GM18517 (cell line): ENCODE measurements around the gene F13B.
"Not testable (repeated sequence)": the region's sequence is repeated elsewhere in the genome, so short reads cannot be mapped to it uniquely, and the experiment has no call there.

Source experiments
- ATAC-seq: cut with Tn5 transposase; IDR thresholded peaks from one replicate; pipeline ENCODE4 v1.9.1; 2021; ENCODE audit warnings: mild to moderate bottlenecking, moderate library complexity; ENCODE audit not compliant: unreplicated experiment

Gene F13B

DNA sequence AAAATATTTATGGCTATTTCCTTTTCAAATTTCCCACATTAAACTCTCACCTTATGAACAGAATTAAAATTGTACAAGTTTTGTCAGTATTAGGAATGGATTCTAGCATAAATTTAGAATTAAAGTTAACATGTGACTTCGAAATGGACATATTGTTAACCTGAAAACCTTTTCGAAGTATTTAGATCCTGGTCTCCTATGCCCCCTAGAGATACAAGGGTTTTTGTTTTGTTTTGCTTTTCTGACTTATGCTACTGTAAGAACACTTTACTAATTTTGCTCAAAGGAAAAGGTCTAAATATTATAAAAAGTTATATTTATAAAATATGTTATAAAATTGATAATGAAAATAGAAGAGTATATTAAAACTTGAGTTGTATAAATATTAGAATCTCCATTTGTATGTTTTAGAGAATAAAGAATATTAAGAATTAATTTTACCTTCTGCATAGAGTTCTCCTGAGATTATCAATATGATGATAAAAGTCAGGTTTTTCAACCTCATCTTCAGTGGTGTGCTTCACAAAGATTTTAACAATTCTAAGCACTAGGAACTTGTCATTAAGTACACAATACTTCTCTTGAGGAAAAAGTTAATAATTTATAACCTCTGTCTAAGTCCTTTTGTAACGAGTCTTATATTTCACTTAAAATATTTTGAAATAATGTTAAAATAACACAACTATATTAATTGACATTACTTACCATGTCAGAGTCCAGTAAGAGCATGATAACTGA is at the start of gene F13B:
Gene F13B (minus strand): TSS at position 542 of the 738 bp plus-strand sequence. CDS start 37 bp downstream, at position 505.
- no peak for ATAC-seq

- no peak for ATAC-seq
Observed at GRCh38 chr1:197116156-197116555, 49.1 kb upstream of the F13B start.

GRCh38 chr1:197106869-197107268 is 39.8 kb upstream of the F13B start:
- ATAC-seq, result no peak

DNA sequence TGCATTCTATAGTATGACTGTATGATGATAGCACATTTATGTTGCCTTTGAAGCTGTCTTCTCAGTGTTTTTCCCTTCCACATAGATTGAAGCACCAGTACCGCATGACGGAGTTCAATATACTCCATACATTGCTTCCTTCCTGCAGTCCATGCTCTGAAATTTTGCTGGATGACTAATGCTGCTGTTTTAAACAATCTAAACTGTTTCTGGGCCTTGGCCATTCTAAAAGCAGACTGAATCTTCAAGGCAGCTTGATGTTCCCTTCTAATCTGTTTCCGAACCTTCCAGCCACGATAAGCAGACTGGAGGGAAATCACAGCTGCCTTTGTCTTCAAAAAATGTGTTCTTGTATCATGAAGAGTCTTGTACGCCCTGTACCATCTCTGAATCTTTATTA is 36.2 kb upstream of the F13B start:
- no peak for ATAC-seq

- no peak for ATAC-seq
Observed at GRCh38 chr1:197101978-197102377, 34.9 kb upstream of the F13B start.

DNA sequence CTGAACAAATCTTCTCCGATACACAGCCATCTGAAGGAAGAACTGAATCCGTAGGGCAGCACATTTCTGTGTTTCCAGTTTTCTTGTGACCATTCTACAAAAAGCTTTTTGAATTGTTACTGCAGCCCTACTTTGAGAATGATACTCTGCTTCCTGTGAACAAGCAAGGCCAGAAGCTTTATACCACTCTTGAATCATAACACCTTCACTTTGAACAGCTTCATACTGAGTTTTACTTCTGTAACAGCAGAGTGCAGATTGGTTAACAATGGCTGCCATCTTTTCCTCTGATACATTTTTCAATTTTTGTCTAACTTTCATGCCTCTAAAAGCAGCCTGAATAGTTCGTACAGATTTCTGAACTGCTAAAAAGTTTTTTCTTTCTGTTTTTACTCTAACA is 33.6 kb upstream of the F13B start:
- no peak for ATAC-seq

GRCh38 chr1:197099444-197099843 is 32.4 kb upstream of the F13B start:
- ATAC-seq, result no peak

GRCh38 chr1:197096971-197097370 is 29.9 kb upstream of the F13B start:
- ATAC-seq, result not testable (repeated sequence)

GRCh38 chr1:197096137-197096536 is 29.1 kb upstream of the F13B start:
- no peak for ATAC-seq

GRCh38 chr1:197093226-197093885 is 26.3 kb upstream of the F13B start:
- no peak for ATAC-seq

- no peak for ATAC-seq
Observed at GRCh38 chr1:197092491-197093023, 25.5 kb upstream of the F13B start.

DNA sequence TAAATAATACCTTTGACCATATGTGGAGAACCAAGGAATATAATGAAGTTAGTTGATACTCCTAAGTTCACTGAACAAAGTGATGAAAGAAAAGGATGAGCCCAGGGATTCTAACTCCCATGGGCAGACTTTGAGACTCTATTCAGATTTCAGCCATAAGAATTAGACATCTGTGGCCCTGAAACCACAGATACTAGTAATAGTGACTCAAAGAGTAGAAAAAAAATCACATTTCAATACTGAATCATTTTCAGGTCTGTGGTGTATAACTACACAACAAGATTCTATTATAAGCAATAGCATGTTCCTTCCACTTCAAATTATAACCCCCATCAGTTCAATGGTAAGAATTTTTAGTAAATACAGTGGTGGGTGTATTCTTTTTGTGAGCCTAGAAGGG is 16.4 kb upstream of the F13B start:
- no peak for ATAC-seq

GRCh38 chr1:197081117-197081753 is 14.2 kb upstream of the F13B start:
- no peak for ATAC-seq

DNA sequence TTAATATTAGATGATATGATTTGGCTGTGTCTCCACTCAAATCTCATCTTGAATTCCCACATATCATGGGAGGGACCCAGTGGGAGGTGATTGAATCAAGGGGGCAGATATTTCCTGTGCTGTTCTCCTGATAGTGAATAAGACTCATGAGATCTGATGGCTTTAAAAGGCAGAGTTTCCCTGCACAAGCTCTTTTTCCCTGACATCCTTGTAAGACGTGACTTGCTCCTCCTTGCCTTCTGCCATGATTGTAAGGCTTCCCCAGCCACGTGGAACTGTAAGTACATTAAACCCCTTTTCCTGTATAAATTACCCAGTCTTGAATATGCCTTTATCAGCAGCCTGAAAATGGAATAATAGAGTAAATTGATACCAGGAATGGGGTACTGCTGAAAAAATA is 13.3 kb upstream of the F13B start:
- no peak for ATAC-seq

- no peak for ATAC-seq
Observed at GRCh38 chr1:197076585-197076984, 9.5 kb upstream of the F13B start.

DNA sequence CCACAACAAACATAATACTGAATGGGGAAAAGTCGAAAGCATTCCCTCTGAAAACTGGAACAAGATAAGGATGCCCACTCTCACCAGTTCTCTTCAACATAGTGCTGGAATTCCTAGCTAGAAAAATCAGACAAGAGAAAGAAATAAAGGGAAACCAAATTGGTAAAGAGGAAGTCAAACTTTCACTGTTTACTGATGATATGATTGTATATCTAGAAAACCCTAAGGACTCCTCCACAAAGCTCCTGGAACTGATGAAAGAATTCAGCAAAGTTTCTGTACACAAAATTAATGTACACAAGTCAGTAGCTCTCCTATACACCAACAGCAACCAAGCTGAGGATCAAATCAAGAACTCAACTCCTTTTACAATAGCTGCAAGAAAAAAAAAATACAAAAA is 6.9 kb upstream of the F13B start:
- no peak for ATAC-seq

- no peak for ATAC-seq
Observed at GRCh38 chr1:197067457-197067818, 378 bp upstream of the F13B start.

DNA sequence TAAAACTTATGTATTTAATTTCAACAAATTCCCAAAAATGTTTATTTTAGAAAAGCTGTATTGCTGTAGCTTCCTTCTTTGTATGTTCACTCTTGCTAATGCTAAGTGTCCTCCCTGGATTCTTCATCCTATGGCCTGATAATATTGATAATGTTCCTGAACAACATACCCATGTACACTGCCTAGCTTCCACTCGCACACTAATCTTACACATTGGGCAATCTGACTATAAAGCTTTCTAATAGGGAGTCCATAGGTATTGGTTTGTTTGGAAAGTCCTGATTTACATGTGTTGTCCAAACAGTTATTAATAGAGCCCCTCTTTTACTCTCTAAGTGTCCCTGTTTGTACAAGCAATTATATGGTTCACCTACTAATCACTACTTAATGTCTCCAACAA is 783 bp downstream of the F13B start:
- no peak for ATAC-seq

DNA sequence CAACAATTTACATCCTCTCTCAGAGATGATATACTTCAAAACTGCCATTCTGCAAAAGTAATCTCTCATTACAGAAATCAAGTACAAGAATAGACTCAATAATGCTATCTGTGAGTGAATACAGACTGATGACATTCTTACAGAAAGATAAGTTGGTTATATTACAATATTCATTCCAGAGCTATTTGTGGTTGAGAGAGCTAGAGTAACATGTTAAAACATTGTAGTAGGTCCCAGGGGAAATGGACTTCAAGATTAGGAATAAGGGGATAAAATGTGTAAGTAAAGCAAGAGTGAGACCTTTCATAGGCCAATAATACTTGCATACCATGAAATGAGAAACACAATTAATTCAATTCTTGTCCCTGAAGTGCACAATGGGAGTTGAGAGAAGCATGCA is 1.5 kb downstream of the F13B start:
- ATAC-seq, result no peak

GRCh38 chr1:197063212-197063611 is 3.8 kb downstream of the F13B start:
- no peak for ATAC-seq

GRCh38 chr1:197062692-197063091 is 4.4 kb downstream of the F13B start:
- peak; percentile 83 for ATAC-seq

DNA sequence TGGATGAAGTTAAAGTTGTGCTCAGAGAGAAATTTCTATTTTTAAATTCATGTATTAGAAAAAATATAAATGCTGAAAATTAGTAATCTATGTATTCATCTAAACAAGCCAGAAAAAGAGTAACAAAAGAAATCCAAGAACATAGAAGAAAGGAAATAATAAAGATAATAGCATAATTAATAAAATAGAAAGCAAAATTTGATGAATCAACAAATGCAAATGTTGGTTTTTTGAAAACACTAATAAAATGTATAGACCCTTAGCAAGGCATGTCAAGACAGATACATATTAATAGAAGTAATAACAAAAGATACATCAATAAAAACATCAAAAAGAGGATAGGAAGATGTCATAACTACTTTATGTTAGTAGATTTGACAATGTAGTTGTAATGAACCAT is 18.0 kb downstream of the F13B start:
- no peak for ATAC-seq
